Stimulated activated CD8-positive, alpha-beta memory T cell treated with anti-CD3 and anti-CD28 coated beads, Interleukin-15, amount 100 ng/mL, for 4 hours (primary cell): Measurements from ENCODE around the gene ACTRT2.

Source experiments
- DNase-seq, 2 donors: peaks; one replicate each; pipeline ENCODE4 v3.0.0-alpha.2; 2020; ENCODE audit warnings: low read depth in 2 of 2

The ACTRT2 gene

DNA sequence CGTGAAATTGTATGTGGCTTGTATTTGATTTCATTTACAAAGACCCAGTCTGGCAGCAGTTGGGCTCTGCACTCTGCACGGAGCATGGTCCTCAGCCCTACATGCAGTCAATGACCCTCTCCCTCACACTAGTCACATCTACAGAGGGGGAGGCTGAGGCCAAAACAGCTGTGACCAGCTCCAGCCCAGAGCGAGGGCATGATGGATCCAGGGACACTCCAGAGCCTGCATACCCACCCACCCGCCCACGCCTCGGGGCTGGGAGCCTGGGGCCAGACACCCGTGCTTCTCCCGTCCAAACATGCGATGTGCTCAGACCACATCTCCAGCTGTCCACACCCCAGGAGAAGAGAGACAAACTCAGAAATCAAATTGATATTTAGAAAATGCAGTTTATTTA, 33.8 kb downstream of the ACTRT2 start:
- DNase-seq: no peak

DNA sequence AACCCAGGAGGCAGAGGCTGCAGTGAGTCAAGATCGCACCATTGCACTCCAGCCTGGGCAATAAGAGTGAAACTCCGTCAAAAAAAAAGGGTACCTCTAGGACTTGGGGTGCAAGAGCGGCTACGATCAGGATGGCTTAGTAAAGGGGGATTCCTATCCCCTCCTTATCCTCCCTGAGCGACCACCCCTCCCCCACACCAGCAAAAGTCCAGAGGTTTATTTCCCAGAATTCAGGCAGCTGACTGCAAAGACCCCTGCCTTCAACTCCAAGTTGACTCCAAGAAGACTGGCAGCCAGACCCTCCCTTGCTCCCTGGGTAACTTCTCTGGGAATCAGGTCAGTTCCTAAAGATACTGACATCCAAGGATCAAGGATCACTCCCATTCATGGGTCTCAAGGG, 35.4 kb downstream of the ACTRT2 start:
- DNase-seq: no peak

DNA sequence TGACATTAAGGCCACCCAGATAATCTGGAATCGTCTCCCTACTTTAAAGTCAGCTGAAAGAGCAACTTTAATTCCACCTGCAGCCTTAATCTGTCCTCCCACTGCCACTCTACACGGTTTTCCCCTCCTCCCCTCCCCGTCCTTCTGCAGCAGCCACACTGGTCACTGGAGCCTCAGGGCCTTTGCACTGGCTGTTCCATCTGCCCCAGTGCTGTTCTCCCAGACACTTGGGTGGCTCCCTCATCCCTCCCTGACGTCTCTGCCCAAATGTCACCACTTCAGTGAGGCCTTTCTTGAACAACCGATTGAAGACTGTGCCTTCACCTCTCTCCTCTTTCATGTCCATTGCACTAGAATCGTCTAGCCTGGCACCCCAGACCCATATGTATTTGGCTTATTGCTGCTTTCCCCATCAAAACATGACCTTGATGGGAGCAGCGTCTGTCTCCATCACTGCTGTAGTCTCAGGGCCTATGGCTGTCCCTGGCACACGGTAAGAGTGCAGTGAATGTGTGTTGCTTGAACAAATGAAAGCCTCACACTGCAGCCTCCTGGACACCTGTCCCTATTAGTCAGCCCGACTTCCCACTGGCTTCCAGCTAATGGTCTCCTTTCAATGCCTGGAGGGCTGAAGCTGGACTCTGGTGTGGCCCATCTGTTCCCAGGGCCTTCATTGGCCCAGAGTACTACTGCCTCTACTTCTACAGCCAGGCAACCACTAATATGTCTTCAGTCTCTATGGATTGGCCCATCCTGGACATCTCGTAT, 37.2 kb downstream of the ACTRT2 start:
- DNase-seq: no peak

DNA sequence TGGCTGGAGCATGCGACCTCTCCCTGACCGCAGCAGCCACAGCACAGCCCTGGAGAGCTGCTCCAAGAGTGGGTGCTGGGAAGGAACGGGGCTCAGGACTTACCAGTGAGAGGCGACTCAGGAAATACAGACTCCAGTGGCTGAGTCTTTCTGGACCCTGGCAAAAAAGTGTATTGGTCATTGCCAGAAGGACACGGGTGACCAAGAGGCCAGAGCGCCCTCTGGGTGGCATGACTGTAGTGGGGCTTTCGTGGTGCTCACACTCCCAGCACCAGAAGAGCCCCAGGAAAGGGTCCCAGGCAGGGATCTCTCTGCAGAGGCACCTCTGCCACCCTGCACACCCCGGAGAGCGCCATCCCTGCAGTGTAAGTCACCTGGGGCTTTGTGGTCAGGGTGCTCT, 38.9 kb downstream of the ACTRT2 start:
- no peak for DNase-seq

DNA sequence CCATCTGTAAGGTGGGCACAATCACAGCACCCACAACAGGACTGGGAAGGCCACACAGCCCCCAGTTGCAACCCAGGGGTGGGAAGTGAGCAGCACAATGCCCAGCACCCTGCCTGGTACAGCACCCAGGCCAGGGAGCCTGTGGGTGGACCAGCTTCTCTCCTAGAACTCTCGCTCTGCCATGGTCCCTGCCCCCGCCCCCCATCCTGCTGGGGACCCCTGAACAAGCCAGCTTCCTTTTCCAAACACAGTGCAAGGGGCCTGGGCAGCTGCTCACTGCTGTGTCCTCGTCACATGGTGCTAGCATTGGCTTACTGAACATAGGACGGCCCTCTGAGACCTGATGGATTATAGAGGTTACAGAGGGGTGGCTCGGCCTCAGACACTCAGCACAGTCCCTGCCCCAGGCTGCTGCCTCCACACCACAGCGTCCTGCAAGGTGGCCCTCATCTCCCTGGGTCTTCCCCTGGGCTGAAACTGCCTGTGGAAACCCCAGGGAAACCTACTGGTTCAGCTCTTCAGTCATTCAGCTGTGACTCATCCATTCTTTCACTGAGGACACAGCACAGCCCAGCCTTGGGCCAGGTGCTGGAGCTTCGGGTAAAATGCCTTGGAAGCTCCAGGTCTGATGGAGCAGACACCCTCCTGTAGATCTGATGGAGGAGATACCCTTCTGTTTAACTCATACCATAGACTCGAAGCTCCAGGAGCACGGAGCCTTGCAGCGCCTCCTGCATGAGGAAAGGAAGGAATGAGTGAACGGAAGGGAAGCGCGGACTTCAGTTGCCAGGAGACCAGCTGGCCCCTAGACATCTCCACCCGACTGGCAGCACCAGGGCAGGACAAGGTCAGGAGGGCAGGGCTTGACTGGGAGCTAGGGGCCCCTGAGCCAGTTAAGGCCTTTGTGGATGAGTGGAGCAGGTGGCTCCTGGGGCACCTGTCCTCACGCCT, 39.6 kb downstream of the ACTRT2 start:
- no peak for DNase-seq

DNA sequence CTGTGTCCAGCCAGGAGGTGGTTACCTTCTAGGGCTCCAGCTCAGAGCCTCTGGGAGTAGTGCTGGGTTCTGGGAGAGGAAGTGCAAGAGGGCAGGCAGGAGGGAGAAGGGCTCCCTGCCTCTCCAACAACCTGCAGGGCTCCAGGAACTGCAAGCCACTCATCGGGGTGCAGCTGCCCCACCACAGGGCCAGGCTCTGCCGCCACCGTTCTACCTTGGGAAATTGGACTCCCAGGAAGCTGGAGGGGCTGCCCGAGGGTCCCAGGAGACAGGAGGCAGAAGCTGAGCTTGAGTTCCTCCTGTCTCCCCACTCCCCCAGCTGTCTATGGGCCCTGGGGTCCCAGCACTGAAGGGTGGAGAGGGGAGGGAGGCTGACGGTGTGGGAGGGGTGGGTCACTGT, 40.3 kb downstream of the ACTRT2 start:
- DNase-seq: no peak

DNA sequence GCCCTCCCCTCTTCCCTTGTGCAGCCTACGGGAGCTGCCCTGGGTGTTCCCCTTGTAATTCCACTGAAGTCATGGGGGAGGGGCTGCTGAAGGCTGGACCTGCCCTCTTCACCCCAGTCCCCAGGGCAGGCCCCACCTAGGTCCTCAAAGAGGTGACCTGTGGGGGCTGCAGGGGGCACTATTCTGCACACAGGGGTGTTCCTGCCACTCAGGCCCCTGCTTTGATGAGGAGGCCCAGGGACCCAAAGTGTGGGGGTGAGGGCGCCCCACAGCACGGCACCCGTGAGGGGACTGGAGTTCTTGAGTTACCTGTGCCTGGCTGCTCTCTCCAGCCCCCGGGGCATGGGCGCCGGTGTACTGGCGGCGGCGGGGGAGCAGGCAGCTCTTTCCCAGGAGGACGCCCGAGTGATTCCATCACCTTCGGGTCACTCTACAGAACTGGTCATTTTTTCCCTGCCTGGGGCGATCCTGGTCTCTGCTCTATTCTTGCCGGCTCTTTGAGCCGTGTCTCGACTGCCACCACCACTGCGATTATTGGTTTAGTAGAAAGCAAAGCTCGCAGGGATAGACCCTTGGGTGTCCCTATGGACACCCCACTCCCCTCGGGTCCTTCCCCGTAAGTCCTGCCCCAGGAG, 40.8 kb downstream of the ACTRT2 start:
- no peak for DNase-seq

DNA sequence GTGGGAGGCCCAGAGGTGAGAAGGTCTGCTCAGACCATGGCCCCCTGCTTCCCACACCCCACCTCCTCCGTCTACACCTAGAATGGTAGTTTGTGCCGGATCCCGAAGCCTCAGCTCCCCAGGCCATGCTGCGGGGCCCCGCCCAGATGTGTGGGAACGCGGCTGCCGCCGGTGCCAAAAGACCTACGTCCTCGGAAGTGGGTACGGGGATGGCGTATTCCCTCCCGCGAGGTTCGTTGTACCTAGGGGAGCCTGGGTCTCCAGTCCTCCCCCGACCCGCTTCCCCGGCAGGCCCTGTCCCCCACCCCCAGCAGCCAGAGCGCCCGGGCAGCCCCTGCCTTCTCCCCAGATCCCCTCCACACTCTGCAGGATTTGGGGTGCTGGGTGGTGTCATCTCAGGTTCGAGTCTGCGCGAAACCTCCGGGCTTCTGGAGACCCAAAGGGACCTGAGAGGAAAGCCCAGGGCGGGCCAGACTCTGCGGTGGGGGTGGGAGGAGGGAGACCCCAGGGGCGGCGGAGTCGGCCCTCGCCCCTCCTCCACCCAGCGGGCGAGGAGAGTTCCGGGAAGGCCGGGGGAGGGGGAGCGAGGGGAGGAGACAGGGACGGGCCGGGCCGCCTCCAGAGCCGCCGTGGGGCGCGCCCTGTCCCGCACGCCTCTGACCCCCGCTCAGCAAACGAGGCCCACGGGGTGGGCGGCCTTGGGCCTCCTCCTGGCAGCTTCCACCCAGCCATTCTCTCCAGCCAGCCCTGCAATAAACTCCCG, 41.5 kb downstream of the ACTRT2 start:
- no peak for DNase-seq

DNA sequence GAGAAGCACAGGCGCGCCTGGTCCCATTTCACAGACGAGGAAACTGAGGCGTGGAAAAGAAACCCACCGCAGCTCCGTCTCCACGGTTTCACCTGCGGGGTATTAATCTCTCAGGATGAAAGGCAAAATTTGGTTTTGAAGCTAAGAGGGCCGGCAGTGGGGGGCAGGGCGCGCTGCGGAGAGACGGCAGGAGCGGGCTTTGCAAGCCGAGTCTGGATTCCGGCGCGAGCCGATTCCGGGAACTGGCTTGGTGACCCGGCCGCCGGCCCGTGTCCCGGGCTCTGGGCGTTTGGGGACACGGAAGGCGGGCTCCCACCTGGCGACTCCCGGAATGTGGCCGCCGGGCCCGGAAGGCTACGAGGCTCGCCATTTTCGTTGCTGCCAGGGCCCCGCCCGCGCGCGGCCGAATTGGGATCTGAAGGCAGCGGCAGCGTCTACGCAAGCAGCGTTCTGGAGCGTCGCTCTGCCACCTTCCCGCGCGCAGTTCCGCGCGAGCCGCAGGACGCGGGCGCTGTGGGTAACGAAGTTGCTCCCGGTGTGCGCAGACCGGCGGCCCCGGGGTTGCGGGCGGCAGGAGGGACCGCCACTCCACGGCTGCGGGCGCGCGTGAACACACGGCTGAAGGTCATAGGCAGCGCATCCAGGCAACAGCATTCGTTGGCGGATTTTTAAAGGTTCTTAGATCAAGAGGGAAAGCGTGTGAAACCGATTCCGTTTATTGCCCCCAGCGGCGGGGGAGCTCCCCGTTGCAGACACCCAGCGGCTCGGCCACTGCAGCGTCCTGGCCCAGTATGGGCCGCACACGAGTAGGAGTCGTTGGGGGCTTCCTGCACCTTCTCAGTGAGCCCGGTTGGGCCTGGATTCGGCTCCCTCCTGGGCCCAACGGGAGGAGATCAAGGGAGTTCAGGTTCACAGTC, 42.4 kb downstream of the ACTRT2 start:
- no peak for DNase-seq

DNA sequence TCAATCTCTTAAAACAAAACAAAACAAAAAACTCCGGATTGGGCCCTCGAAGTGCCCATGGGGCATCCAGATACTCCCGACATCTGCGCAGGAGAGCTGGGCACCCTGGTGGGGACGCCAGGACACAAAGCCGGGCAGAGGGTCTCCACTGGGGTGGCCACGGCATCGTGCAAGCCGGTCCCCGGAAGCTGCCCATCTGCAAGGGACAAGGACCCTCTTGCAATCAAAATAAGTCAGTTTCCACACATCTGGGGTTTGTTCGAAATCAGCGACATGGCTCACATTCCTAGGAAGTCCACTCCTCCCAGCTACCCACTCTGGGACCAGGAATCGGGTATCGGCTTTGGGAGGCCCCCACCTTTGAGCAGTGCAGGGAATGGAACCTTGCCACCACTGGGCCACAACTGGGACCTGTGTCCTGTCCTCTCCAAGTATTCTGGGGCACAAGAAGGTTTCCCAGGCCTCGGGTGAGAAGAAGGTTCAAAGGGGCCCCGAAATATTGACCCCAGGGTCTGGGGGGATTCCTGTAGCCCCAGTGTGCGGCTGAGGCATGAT, 43.1 kb downstream of the ACTRT2 start:
- DNase-seq: no peak

DNA sequence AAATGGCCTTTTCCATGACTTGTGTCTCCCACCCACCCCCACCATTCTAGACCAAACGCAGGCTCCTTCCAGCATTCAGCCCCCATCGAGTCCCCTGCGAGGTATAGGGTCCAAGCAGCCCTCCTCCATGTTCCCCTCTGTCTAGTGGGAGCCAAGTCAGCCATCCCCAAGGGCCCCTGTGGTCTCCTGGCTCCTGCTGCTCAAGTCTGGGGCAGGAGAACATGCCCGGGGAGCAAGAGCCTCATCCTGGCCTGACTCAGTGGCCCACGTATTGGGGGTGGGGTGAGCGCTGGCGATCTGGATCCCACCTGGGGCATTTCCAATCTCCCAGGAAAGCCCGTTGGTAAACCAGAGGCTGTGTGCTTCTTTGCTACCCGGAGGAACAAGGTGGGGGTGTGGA, 43.6 kb downstream of the ACTRT2 start:
- no peak for DNase-seq

DNA sequence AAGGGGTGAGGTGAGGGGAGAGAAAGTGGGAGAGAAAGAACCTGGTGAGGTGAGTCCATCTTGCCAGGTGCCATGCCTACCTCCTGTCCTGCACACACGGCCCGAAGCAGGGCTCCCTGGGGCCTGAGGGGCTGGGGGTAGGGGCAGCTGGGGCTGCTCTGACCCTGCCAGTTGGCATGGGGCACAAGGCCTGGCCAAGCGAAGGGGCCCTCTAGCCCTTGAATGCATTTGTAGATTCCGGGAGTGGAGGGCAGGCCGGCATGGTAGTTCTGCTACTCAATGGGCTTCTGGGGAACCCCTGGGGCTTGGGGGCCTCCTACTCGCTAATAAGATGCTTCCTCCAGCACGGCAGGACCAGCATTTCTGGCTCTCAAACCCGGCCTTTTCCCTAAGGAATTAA, 44.1 kb downstream of the ACTRT2 start:
- no peak for DNase-seq

DNA sequence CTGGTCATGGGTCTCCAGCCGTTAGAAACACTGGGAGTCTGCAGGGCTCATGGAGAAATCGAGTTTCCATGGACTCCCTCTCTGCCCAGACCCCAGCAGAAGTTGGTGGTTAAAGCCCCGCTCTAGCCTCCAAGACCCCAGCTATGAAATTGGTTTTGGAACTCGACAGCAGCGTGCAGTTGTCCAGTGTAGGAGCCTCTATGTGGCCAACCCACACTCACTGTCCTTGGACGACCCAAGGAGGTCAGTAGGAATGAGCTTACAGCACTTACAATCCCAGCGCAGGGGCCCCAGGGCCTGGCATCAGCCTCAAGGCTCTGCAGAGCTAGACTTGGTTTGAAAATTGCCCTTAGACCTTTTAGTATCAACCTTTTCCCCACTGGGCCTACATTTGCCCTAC, 44.5 kb downstream of the ACTRT2 start:
- DNase-seq: no peak

DNA sequence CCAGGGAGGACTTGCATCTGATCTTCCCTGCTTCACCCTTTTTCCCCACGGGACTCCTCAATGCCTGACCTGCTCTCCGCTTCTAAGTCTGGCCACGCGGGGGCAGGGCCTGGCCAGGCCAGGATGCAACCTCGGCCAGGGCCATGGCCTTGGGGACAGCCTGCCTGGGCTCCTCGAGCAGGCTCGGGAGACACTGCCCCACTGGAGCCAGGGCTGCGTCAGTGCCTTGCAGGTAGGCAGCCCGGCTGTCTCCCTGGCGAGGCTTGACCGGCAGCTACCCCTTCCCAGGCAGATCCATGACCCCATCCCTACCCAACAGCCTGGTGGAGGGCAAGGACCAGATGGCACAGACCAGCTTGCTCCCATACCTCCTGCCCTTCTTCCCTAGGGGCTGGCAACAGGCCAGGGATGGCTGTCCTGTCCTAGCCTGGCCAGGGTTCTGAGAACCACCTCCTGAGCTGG, 45.0 kb downstream of the ACTRT2 start:
- DNase-seq: no peak

DNA sequence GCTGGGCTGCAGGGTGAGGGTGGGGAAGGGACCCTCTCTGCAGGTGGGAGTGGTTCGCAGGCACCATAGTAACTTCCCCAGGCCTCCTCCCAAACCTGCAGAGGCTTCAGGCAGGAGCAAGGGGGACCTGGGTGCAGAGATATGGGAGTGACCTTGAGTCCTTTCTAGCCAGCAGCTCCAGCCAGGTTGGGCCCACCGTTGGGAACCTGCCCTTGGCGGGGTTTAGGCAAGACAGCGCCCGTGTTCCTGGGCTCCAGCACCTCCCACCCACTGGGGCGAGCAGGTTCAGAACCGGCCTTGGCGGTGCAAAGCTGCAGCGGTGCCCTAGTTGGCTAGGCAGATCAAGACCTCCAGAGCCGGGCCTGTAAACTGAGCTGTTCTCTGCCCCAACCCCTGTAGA, 45.6 kb downstream of the ACTRT2 start:
- DNase-seq: no peak

DNA sequence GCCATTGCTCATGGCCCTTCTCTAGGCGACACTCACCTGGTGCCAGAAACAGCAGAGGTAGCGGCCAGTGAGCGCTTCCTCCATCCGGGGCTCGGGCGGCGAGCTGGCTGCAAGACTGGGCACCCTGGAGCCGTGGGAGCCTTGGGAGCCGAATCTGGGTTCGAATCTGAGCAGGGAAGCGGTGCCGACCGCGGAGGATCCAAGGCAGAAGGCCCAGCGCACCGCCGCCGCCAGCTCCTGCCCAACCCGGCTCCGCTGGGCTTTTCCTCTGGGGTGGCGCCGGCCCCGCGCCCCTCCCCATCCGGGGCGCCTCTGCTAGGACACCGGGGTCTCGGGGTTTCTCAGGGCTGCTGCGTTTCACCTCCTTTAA, 46.0 kb downstream of the ACTRT2 start:
- DNase-seq: no peak

DNA sequence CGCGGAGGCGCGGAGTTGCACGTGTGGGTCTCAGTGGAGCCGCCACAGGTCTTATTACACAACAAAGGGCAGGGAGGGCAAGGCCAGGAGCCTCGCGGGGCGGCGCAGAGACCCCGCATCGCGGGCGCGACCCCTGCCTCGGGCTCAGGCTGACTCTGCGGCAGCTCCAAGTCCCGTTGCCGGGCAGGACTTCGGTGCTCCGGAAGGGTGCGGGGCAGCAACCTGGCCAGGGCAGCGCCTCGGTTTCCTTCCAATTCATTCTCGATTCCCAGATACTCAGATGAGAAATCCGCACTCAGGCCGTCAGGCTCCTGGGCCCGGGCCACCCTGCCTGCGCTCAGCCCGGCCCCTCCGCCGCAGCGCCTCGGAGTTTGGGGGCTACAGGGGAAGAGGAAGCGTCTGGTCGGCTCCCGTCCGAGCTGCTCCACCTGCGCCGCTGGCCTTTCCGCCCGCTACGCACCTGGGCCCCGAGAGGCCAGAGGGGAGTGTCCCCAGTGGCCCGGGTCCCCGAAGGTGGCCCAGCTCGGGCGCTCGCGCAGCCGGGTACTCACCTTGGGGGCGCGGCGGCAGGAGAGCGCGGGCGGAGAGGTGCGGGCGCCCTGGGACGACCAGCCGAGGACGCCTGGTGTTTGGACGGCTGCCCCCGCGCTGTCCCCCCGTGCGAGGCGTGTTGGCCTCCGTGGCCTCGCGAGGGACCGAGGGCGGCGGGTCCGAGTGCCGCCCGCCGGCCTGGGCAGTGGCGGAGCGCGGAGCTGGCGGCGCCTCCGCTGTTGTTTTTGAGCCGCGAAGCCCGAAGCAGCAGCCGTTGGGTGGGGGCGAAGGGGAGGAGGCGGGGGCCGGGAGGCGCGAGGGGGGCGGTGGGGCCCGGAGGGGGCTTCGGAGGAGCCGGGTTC, 46.6 kb downstream of the ACTRT2 start:
- DNase-seq: no peak

DNA sequence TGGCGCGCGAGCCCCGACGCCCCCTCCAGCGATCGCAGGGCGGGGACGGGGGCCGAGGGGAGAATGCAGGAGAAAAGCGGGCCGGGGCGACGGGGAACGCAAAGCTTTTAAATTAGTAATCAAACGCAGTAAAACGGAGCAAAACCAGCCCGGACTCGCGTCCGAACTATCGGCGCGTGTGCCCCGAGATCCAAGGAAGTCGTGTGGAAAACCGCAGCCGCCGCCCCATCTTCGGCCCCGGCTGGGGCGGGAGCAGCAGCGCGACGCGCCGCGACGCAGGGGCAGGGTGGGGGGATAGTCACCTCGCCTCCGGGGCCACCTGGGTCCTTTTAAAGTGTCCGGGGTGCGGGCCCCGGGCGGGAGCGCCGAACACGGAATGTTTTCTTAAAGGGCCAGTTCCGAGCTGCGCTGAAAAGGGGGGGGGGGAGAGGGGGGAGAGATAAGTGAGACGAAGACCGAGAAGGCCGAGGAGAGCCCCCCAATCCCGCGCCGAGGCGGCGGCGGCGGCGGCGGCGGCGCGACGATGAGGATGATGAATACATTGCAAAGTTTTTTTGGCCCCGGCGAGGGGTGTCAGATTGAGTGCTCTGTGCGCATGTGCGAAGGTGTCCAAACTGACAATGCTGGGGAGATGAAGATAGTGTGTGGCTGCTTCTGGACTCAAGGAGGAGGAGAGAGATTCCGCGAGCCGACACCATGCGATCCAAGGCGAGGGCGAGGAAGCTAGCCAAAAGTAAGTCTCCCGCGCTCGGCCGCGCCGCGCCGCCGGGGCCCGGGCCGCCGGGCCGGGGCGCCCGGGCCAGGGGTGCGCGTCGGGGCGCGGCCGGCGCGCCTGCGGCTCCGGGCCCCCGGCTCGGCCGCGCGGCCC, 47.5 kb downstream of the ACTRT2 start, which contains the start of gene PRDM16:
PRDM16 (plus strand) TSS at position 640 of the 868 bp plus-strand sequence; CDS start at position 697, 57 bp downstream.
- DNase-seq: no peak
